ENCODE measurements around the gene IFT88. TPM values are rescaled to one million over a fixed set of nuclear protein-coding genes. Genes with fewer than 3 reads are reported as not detected.
A peak's percentile ranks its signal among the peaks of the same experiment; 100 is the strongest.

The IFT88 gene
- total RNA-seq, 1 experiment from 2014 or later: 16.1 TPM

- H3K36me3 ChIP-seq: no peaks in the 10 kb centered on the region
- no peak overlapping the region for H3K27ac ChIP-seq
- H3K4me3 ChIP-seq: no peak overlapping the region
- no peaks in the 10 kb centered on the region; the same call in 1 of the 2 replicates for H3K27me3 ChIP-seq
- H3K9me3 ChIP-seq (replicated peaks): no peaks in the 10 kb centered on the region
- DNase-seq: no peak
- no peaks in the 10 kb centered on the region for H3K4me1 ChIP-seq
Measured at GRCh38 chr13:20550799-20551198, 16.2 kb upstream of the IFT88 start.

GRCh38 chr13:20553311-20553710 lies 13.6 kb upstream of the IFT88 start:
- H3K9me3 ChIP-seq (replicated peaks): no peaks in the 10 kb centered on the region
- peak in 1 of 2 experiments; percentile 19 for DNase-seq
- H3K4me3 ChIP-seq: no peak overlapping the region
- H3K27me3 ChIP-seq: no peaks in the 10 kb centered on the region; the same call in 1 of the 2 replicates
- no peaks in the 10 kb centered on the region for H3K36me3 ChIP-seq
- H3K27ac ChIP-seq: no peak overlapping the region
- H3K4me1 ChIP-seq: no peaks in the 10 kb centered on the region

- no peak overlapping the region for H3K27ac ChIP-seq
- no peaks in the 10 kb centered on the region for H3K36me3 ChIP-seq
- H3K4me3 ChIP-seq: no peak overlapping the region
- no peak for DNase-seq
- H3K4me1 ChIP-seq: no peaks in the 10 kb centered on the region
- no peaks in the 10 kb centered on the region for H3K27me3 ChIP-seq
- H3K9me3 ChIP-seq (replicated peaks): no peaks in the 10 kb centered on the region; the same call in 1 of the 2 replicates
Measured at GRCh38 chr13:20558982-20559381, 8.0 kb upstream of the IFT88 start.

- Histone ChIP-seq H3K4me1 (no peaks in the 10 kb centered on the region), H3K9me3 (replicated peaks) (no peaks in the 10 kb centered on the region; the same call in 1 of the 2 replicates), H3K4me3 (no peak overlapping the region), H3K36me3 (no peaks in the 10 kb centered on the region), H3K27me3 (no peaks in the 10 kb centered on the region), H3K27ac (no peak overlapping the region)
- no peak for DNase-seq
Measured at GRCh38 chr13:20559659-20560356, 7.1 kb upstream of the IFT88 start.

GRCh38 chr13:20561741-20562140 lies 5.2 kb upstream of the IFT88 start:
- H3K27ac ChIP-seq: no peak overlapping the region
- no peaks in the 10 kb centered on the region; the same call in 1 of the 2 replicates for H3K9me3 ChIP-seq (replicated peaks)
- no peaks in the 10 kb centered on the region for H3K27me3 ChIP-seq
- H3K4me1 ChIP-seq: no peaks in the 10 kb centered on the region
- H3K36me3 ChIP-seq: no peaks in the 10 kb centered on the region
- no peak overlapping the region for H3K4me3 ChIP-seq
- DNase-seq: no peak

- Histone ChIP-seq H3K27ac (no peak overlapping the region), H3K27me3 (no peaks in the 10 kb centered on the region), H3K4me3 (no peak overlapping the region), H3K9me3 (replicated peaks) (no peaks in the 10 kb centered on the region; the same call in 1 of the 2 replicates), H3K4me1 (peaks cover 3% of the 10 kb centered on the region; the same call in 1 of the 2 replicates), H3K36me3 (no peaks in the 10 kb centered on the region)
- DNase-seq: no peak
Measured at GRCh38 chr13:20565115-20565736, 1.7 kb upstream of the IFT88 start.

GRCh38 chr13:20566468-20566897 lies 474 bp upstream of the IFT88 start:
- peaks cover 3% of the 10 kb centered on the region; the same call in 1 of the 2 replicates for H3K4me1 ChIP-seq
- H3K9me3 ChIP-seq (replicated peaks): no peaks in the 10 kb centered on the region; the same call in 1 of the 2 replicates

GRCh38 chr13:20567881-20568528 lies 1.0 kb downstream of the IFT88 start:
- Histone ChIP-seq H3K9me3 (replicated peaks) (no peaks in the 10 kb centered on the region), H3K4me1 (peaks cover 3% of the 10 kb centered on the region; the same call in 1 of the 2 replicates), H3K27ac (peak overlapping the region; percentile 78), H3K27me3 (no peaks in the 10 kb centered on the region), H3K36me3 (no peaks in the 10 kb centered on the region), H3K4me3 (peak overlapping the region; percentile 70)
- DNase-seq: peak; percentile 19 to 52

More at GRCh38 chr13:20566468-20566897, 474 bp upstream of the IFT88 start:
- DNase-seq: peak; percentile 87
- H3K4me3 ChIP-seq: peak overlapping the region; percentile 70
- H3K27ac ChIP-seq: peak overlapping the region; percentile 78
- H3K27me3 ChIP-seq: no peaks in the 10 kb centered on the region
- no peaks in the 10 kb centered on the region for H3K36me3 ChIP-seq

- Histone ChIP-seq H3K4me1 (peaks cover 3% of the 10 kb centered on the region; the same call in 1 of the 2 replicates), H3K27me3 (no peaks in the 10 kb centered on the region), H3K36me3 (0 out of 2 replicates have a peak, but pooled peaks cover 4% of the 10 kb centered on the region), H3K27ac (no peak overlapping the region), H3K4me3 (no peak overlapping the region), H3K9me3 (replicated peaks) (no peaks in the 10 kb centered on the region)
- DNase-seq: no peak
Measured at GRCh38 chr13:20570517-20570916, 3.6 kb downstream of the IFT88 start.

- Histone ChIP-seq H3K4me3 (no peak overlapping the region), H3K4me1 (peaks cover 3% of the 10 kb centered on the region; the same call in 1 of the 2 replicates), H3K9me3 (replicated peaks) (no peaks in the 10 kb centered on the region), H3K27me3 (no peaks in the 10 kb centered on the region), H3K36me3 (0 out of 2 replicates have a peak, but pooled peaks cover 4% of the 10 kb centered on the region), H3K27ac (no peak overlapping the region)
- DNase-seq: no peak
Measured at GRCh38 chr13:20571676-20572075, 4.7 kb downstream of the IFT88 start.

GRCh38 chr13:20573186-20573585 lies 6.2 kb downstream of the IFT88 start:
- H3K4me3 ChIP-seq: no peak overlapping the region
- no peak overlapping the region for H3K27ac ChIP-seq
- no peaks in the 10 kb centered on the region for H3K27me3 ChIP-seq
- DNase-seq: no peak
- peaks cover 3% of the 10 kb centered on the region; the same call in 1 of the 2 replicates for H3K4me1 ChIP-seq
- 0 out of 2 replicates have a peak, but pooled peaks cover 4% of the 10 kb centered on the region for H3K36me3 ChIP-seq
- 0 out of 2 replicates have a peak, but pooled peaks cover 5% of the 10 kb centered on the region for H3K9me3 ChIP-seq (replicated peaks)

GRCh38 chr13:20573636-20574035 lies 6.7 kb downstream of the IFT88 start:
- H3K9me3 ChIP-seq (replicated peaks): 0 out of 2 replicates have a peak, but pooled peaks cover 5% of the 10 kb centered on the region
- H3K4me3 ChIP-seq: no peak overlapping the region
- H3K36me3 ChIP-seq: 0 out of 2 replicates have a peak, but pooled peaks cover 4% of the 10 kb centered on the region
- H3K27ac ChIP-seq: no peak overlapping the region
- H3K4me1 ChIP-seq: no peaks in the 10 kb centered on the region
- no peaks in the 10 kb centered on the region for H3K27me3 ChIP-seq
- DNase-seq: no peak

- Histone ChIP-seq H3K27me3 (no peaks in the 10 kb centered on the region), H3K4me1 (no peaks in the 10 kb centered on the region), H3K36me3 (peaks cover 11% of the 10 kb centered on the region; the same call in 1 of the 2 replicates), H3K27ac (no peak overlapping the region), H3K9me3 (replicated peaks) (0 out of 2 replicates have a peak, but pooled peaks cover 5% of the 10 kb centered on the region), H3K4me3 (no peak overlapping the region)
- no peak for DNase-seq
Measured at GRCh38 chr13:20579191-20579590, 12.2 kb downstream of the IFT88 start.

GRCh38 chr13:20580257-20580656 lies 13.3 kb downstream of the IFT88 start:
- Histone ChIP-seq H3K4me1 (no peaks in the 10 kb centered on the region), H3K9me3 (replicated peaks) (0 out of 2 replicates have a peak, but pooled peaks cover 5% of the 10 kb centered on the region), H3K27ac (no peak overlapping the region), H3K27me3 (no peaks in the 10 kb centered on the region), H3K36me3 (peaks cover 9% of the 10 kb centered on the region; the same call in 1 of the 2 replicates), H3K4me3 (no peak overlapping the region)
- no peak for DNase-seq
